Measurements from ENCODE around the gene TMEM156. TPM values are rescaled to one million over a fixed set of nuclear protein-coding genes. Genes with fewer than 3 reads are reported as not detected.
"Not testable (repeated sequence)": the region's sequence is repeated elsewhere in the genome, so short reads cannot be mapped to it uniquely, and the experiment has no call there.

TMEM156 gene
- total RNA-seq, 6 experiments from 2014 or later, result 0.29 to 2.8 (median 1.2) TPM; not detected in 1

DNA sequence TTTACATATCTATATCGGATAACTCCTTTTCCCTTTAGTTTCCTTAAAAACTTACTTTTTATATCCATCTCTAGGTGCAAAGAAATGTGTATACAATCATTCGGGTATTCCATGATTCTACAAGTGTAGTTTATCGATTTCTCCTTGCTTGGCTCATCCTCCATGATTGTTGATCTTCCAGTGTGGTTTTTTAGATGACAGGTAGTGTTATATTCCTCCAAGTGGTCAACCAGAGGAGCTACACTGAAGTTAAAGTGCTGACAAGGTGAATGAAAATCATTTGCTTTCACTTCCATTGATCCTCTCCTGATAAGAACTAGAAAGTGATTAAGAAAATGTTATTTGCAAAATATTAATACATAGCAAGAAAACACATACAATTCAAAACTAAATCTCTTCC is 38.5 kb downstream of the TMEM156 start:
- intact Hi-C loops (cut with DNase I), result no loop called here
- H3K4me3 ChIP-seq, result no peak overlapping the region
- no peak overlapping the region for H3K27ac ChIP-seq
- TF ChIP-seq CTCF (IDR thresholded peaks at IDR 0.05) (peak; percentile 34 to 76 (median 59)), POLR2A (IDR thresholded peaks at IDR 0.05) (no peak)
- WGBS (ENCODE audit: insufficient coverage, low coverage, low lambda C conversion rate, missing lambda C conversion rate), result 54% methylated on average over 3 of the region's 3 CpGs
- ATAC-seq, result peak; percentile 69 to 85 (median 82)
- no peak for DNase-seq
- peaks cover 0 to 11% (median 0%) of the 10 kb centered on the region in 4 donors for H3K4me1 ChIP-seq
- H3K27me3 ChIP-seq, result no peaks in the 10 kb centered on the region
- no peaks in the 10 kb centered on the region for H3K36me3 ChIP-seq
- H3K9me3 ChIP-seq, result no peaks in the 10 kb centered on the region

GRCh38 chr4:38990241-38990640 is 42.0 kb downstream of the TMEM156 start:
- H3K9me3 ChIP-seq, result no peaks in the 10 kb centered on the region
- TF ChIP-seq CTCF (IDR thresholded peaks at IDR 0.05), result no peak
- TF ChIP-seq POLR2A (IDR thresholded peaks at IDR 0.05), result peak; percentile 45
- WGBS (ENCODE audit: insufficient coverage, low coverage, low lambda C conversion rate, missing lambda C conversion rate), result 24% methylated on average over 3 of the region's 5 CpGs
- ATAC-seq (peak; percentile 85 to 92 (median 90)), DNase-seq (peak; percentile 46 to 80 (median 62))
- no peak overlapping the region for H3K4me3 ChIP-seq
- H3K27ac ChIP-seq, result peak overlapping the region; percentile 19 to 28 (median 27)
- H3K27me3 ChIP-seq, result no peaks in the 10 kb centered on the region
- H3K36me3 ChIP-seq, result no peaks in the 10 kb centered on the region
- H3K4me1 ChIP-seq, result peaks cover 0 to 11% (median 0%) of the 10 kb centered on the region in 4 donors
- intact Hi-C loops (cut with DNase I), result no loop called here

- Histone ChIP-seq H3K27ac (no peak overlapping the region), H3K9me3 (no peaks in the 10 kb centered on the region), H3K27me3 (no peaks in the 10 kb centered on the region), H3K4me1 (peaks cover 0 to 11% (median 0%) of the 10 kb centered on the region in 4 donors), H3K4me3 (no peak overlapping the region), H3K36me3 (no peaks in the 10 kb centered on the region)
- 90% methylated on average over 6 of the region's 6 CpGs for WGBS (ENCODE audit: insufficient coverage, low coverage, low lambda C conversion rate, missing lambda C conversion rate)
- ATAC-seq (peak in 1 of 4 donors; percentile 68), DNase-seq (no peak)
- TF ChIP-seq CTCF (IDR thresholded peaks at IDR 0.05), result no peak
- intact Hi-C loops (cut with DNase I), result no loop called here
These were observed 42.7 kb downstream of the TMEM156 start for GRCh38 chr4:38989487-38989886.

- H3K4me3 ChIP-seq; H3K27ac ChIP-seq; H3K36me3 ChIP-seq; H3K9me3 ChIP-seq; H3K27me3 ChIP-seq; intact Hi-C loops (cut with DNase I); ATAC-seq; DNase-seq: not testable (repeated sequence)
- WGBS (ENCODE audit: insufficient coverage, low coverage, low lambda C conversion rate, missing lambda C conversion rate), result 87% methylated on average over 9 of the region's 9 CpGs
- peaks cover 0 to 11% (median 0%) of the 10 kb centered on the region in 4 donors for H3K4me1 ChIP-seq
These were observed 43.9 kb downstream of the TMEM156 start for GRCh38 chr4:38988353-38988752.

GRCh38 chr4:38987491-38987890 is 44.7 kb downstream of the TMEM156 start:
- DNase-seq (no peak), ATAC-seq (no peak)
- peaks cover 0 to 11% (median 0%) of the 10 kb centered on the region in 4 donors for H3K4me1 ChIP-seq
- H3K9me3 ChIP-seq, result no peaks in the 10 kb centered on the region
- H3K36me3 ChIP-seq, result no peaks in the 10 kb centered on the region
- no peak overlapping the region for H3K27ac ChIP-seq
- H3K4me3 ChIP-seq, result no peak overlapping the region
- intact Hi-C loops (cut with DNase I), result no loop called here
- no peaks in the 10 kb centered on the region for H3K27me3 ChIP-seq
- TF ChIP-seq POLR2A (IDR thresholded peaks at IDR 0.05), result no peak
- TF ChIP-seq CTCF (IDR thresholded peaks at IDR 0.05), result no peak

Measured in right lobe of liver (tissue), 6 donors.